Left lung (tissue), 10 donors: ENCODE measurements around the gene MREG. TPM values are rescaled to one million over a fixed set of nuclear protein-coding genes. Genes with fewer than 3 reads are reported as not detected.
A peak's percentile ranks its signal among the peaks of the same experiment; 100 is the strongest.
"Not testable (repeated sequence)": the region's sequence is repeated elsewhere in the genome, so short reads cannot be mapped to it uniquely, and the experiment has no call there.

Experiments used
- ATAC-seq: fragments of 200-7000 bp; cut with Tn5 transposase; one replicate; pipeline ENCODE4 v1.9.1; 2020; ENCODE audit warnings: moderate library complexity
- DNase-seq, 4 donors: peaks; one replicate each; pipeline ENCODE4 v3.0.0-alpha.2; 2013 to 2020
- H3K27ac ChIP-seq, 2 donors: fragments of 200-600 bp; sonication (generic) in 1 of 2; one replicate each; pipeline versions ENCODE4 v1.5.0 to v1.8.0; 2020 to 2021
- H3K27me3 ChIP-seq, 2 donors: fragments of 200-600 bp; sonication (generic) in 1 of 2; one replicate each; pipeline versions ENCODE4 v1.5.0 to v1.8.0; 2020 to 2021
- H3K36me3 ChIP-seq, 2 donors: fragments of 200-600 bp; sonication (generic) in 1 of 2; one replicate each; pipeline versions ENCODE4 v1.5.0 to v1.8.0; 2020 to 2021
- H3K4me1 ChIP-seq, 2 donors: fragments of 200-600 bp; one replicate each; pipeline ENCODE4 v1.8.0; 2021
- H3K4me3 ChIP-seq, 2 donors: fragments of 200-600 bp; sonication (generic) in 1 of 2; one replicate each; pipeline versions ENCODE4 v1.5.0 to v1.8.0; 2020 to 2021; ENCODE audit warnings: mild to moderate bottlenecking in 1 of 2
- H3K9me3 ChIP-seq, 2 donors: fragments of 200-600 bp; sonication (generic) in 1 of 2; one replicate each; pipeline versions ENCODE4 v1.5.0 to v1.8.0; 2020 to 2021
- intact Hi-C, 2 donors: fragments of 100-400 bp; cut with DNase I; formaldehyde crosslinking; loops; one replicate each; pipeline versions ENCODE4 v1.11.2 to v1.14.2; 2022
- polyA plus RNA-seq, 6 donors: library from polyadenylated mRNA; unstranded; fragments of 120-200 nt; gene quantifications; one replicate each; pipeline ENCODE4 v1.2.1, GENCODE V29; 2013; ENCODE audit not compliant: insufficient read length in 6 of 6
- total RNA-seq, 2 donors: library from RNA; stranded (reverse); fragmentation: NEBNext Ultra II Directional; extraction: Animal tissue kit (Norgen Biotek cat#: 25700); gene quantifications; one replicate each; pipeline ENCODE4 v1.2.1, GENCODE V29; 2021
- TF ChIP-seq, protein P1 (sequence below), 2 donors: fragments of 200-600 bp; sonication (generic) in 1 of 2; IDR thresholded peaks; one replicate each; pipeline versions ENCODE4 v1.5.0 to v1.8.0; 2021; ENCODE audit warnings: antibody characterized with exemption in 2 of 2
- donor health status: DM: no; HTN: yes; CAD: no.
- donor health status: DM: no; HTN: no; CAD: no.

Gene MREG
- total and polyA plus RNA-seq, 8 donors, result 12.0 to 17.1 (median 15.0) TPM

DNA sequence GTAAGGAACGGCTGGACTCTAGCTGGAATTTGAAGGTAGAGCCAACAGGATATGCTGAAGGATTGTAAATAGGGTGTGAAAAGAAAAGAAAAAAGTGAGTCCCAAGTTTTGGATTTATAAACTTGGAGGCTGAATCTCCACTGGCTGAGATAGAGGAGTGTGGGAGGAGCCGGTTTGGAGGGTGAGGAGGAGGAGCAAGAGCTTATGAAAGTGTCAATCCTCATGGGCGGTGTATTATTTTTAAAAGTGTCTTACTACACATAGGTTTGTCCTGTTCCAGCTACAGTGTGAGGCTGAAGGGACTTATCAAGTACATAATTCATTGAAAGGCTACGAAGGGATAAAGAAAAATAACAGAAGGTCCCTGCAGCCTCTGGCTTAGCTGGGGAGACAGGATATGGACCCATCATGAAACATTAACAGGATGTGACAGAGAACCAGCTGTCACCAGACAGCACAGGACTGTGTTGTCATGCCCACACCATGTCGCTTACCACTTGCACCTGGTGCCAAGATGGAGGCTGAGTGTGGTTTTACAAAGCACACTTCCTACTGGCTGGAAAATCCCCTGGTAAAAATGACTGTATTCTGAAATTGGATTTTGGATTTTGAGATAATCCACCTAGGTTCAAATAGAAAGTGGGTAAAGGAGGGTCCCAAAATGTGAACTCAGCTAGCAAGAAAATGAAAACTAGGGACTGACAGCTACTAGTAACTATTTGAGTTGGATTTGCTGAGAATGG, 2.5 kb upstream of the MREG start:
- no peak for ATAC-seq
- Histone ChIP-seq H3K9me3 (no peaks in the 10 kb centered on the region), H3K4me3 (no peak overlapping the region), H3K27ac (no peak overlapping the region), H3K27me3 (peaks cover 0 to 7% of the 10 kb centered on the region in 2 donors), H3K4me1 (peaks cover 4 to 21% of the 10 kb centered on the region in 2 donors), H3K36me3 (no peaks in the 10 kb centered on the region)
- DNase-seq, result no peak
- intact Hi-C loops, result no loop called here
- TF ChIP-seq, protein P1, sequence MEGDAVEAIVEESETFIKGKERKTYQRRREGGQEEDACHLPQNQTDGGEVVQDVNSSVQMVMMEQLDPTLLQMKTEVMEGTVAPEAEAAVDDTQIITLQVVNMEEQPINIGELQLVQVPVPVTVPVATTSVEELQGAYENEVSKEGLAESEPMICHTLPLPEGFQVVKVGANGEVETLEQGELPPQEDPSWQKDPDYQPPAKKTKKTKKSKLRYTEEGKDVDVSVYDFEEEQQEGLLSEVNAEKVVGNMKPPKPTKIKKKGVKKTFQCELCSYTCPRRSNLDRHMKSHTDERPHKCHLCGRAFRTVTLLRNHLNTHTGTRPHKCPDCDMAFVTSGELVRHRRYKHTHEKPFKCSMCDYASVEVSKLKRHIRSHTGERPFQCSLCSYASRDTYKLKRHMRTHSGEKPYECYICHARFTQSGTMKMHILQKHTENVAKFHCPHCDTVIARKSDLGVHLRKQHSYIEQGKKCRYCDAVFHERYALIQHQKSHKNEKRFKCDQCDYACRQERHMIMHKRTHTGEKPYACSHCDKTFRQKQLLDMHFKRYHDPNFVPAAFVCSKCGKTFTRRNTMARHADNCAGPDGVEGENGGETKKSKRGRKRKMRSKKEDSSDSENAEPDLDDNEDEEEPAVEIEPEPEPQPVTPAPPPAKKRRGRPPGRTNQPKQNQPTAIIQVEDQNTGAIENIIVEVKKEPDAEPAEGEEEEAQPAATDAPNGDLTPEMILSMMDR (IDR thresholded peaks at IDR 0.05), result no peak

DNA sequence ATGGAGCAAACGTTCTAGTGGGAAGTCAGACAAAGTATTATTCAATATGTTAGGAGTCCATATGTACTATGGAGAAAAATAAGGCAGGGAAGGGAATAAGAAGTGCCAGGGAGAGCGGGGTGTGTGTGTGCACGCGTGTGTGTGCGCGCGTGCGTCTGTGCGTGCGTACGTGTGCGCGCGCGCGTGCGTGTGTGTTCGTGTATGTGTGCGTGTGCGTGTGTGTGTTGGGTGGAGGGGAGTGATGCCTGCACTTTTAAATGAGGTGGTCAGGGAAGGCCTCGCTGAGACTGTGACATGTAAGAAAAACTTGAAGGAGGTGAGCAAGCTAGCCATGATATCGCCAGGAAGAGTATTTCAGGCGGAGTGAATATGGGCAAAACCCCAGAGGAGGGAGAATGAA, 1.6 kb upstream of the MREG start:
- Histone ChIP-seq H3K27ac (no peak overlapping the region), H3K27me3 (peaks cover 0 to 7% of the 10 kb centered on the region in 2 donors), H3K9me3 (no peaks in the 10 kb centered on the region), H3K4me1 (peaks cover 4 to 21% of the 10 kb centered on the region in 2 donors), H3K36me3 (no peaks in the 10 kb centered on the region), H3K4me3 (no peak overlapping the region)
- no peak for ATAC-seq
- no peak for DNase-seq
- intact Hi-C loops, result no loop called here
- TF ChIP-seq, protein P1 (IDR thresholded peaks at IDR 0.05), result no peak

DNA sequence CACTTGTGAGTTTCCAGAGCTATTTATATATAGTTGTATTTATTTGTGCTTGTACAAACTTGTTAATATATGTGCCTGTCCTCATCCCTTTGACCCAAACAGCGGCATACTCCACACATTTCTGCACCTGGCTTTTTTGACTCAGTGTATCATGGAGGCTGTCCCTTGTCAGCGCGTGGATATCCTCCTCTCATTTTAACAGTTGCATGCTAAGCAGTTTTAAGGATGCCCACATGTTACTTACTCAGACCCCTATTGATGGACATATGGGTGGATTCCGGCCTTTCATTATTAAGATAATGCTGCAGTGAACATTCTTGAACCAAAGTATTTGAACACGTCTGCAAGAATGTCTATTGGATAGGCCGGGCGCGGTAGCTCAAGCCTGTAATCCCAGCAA, 655 bp upstream of the MREG start:
- ATAC-seq, result no peak
- TF ChIP-seq, protein P1 (IDR thresholded peaks at IDR 0.05), result no peak
- DNase-seq, result no peak
- no peak overlapping the region for H3K27ac ChIP-seq
- H3K36me3 ChIP-seq, result no peaks in the 10 kb centered on the region
- intact Hi-C loops, result no loop called here
- no peaks in the 10 kb centered on the region for H3K9me3 ChIP-seq
- peaks cover 4 to 21% of the 10 kb centered on the region in 2 donors for H3K4me1 ChIP-seq
- H3K27me3 ChIP-seq, result peaks cover 0 to 7% of the 10 kb centered on the region in 2 donors
- no peak overlapping the region for H3K4me3 ChIP-seq

DNA sequence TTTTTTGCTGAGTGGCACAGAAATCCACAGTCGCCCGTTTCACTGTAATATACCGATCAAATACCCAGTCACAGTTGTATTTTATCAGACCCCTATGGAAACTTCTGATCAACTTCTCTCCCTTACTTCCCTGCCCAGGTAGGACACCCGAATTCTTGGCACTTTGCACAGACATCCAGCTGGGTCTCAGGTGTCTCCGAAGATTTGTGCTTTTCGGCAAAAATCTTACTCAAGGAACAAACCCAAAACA, 596 bp downstream of the MREG start:
- intact Hi-C loops, result no loop called here
- H3K9me3 ChIP-seq, result no peaks in the 10 kb centered on the region
- peaks cover 0 to 7% of the 10 kb centered on the region in 2 donors for H3K27me3 ChIP-seq
- ATAC-seq, result peak; percentile 12
- DNase-seq, result no peak
- H3K36me3 ChIP-seq, result no peaks in the 10 kb centered on the region
- peak overlapping the region; percentile 78 to 80 for H3K27ac ChIP-seq
- TF ChIP-seq, protein P1 (IDR thresholded peaks at IDR 0.05), result no peak
- H3K4me3 ChIP-seq, result peak overlapping the region; percentile 53 to 64
- peaks cover 4 to 21% of the 10 kb centered on the region in 2 donors for H3K4me1 ChIP-seq

DNA sequence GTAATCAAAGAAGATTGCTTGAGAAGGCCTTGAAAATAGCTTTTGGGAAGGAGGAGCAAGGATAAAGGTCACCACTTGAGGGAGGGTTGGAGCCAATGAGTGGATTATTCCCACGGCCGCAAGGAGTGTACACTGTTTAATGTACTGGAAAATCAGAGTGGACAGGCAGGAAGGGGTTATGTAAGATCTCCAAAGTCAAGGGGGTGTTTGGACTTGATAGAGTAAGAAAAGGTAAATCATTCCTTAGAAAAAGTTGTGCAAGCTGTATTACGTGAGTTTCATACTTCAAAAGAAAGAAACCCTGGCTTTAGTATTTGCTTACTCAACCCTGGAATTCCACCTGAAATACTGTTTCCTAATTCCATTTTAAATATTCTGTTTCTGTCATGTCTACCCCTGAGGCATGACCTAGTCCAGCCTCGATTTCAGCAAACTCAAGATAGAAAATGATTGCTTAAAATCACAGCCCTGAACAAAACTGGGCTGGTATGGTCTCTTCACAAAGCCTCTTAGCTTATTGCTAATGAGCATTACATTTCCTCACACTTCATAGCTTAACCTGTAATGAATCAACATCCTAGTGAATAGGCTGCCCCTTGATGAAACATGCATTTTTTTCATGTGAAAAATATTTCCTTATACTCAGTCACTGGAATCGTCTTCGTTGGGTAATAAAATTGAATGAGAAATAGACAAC, 1.1 kb downstream of the MREG start:
- intact Hi-C loops, result no loop called here
- Histone ChIP-seq H3K4me1 (peaks cover 4 to 21% of the 10 kb centered on the region in 2 donors), H3K9me3 (no peaks in the 10 kb centered on the region), H3K4me3 (peak overlapping the region; percentile 53 to 64), H3K36me3 (no peaks in the 10 kb centered on the region), H3K27me3 (peaks cover 0 to 7% of the 10 kb centered on the region in 2 donors), H3K27ac (peak overlapping the region; percentile 78 to 80)
- peak in 2 of 4 donors; percentile 27 to 68 for DNase-seq
- TF ChIP-seq, protein P1 (IDR thresholded peaks at IDR 0.05), result no peak
- peak; percentile 79 for ATAC-seq

DNA sequence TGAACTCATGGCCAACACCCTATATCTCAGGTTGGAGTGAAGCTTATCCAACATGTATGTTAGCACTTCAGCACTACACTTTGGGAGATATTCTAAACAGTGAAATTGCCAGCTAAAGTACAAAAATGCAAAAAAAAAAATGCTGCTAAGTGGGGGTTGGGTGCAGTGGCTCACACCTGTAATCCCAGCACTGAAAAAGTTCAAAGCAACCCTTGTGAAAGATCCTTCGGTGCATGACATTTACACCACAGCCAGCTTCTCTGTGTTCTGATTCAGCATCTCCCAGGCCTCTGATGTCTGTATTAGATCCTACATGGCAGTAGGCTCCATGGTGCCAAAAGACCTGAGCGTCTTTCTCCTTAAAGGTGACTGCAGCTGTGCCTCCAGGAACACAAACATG, 4.1 kb downstream of the MREG start:
- H3K9me3 ChIP-seq, H3K27ac ChIP-seq, intact Hi-C loops, H3K4me3 ChIP-seq, H3K36me3 ChIP-seq, ATAC-seq, DNase-seq, H3K27me3 ChIP-seq: not testable (repeated sequence)
- peaks cover 4 to 46% of the 10 kb centered on the region in 2 donors for H3K4me1 ChIP-seq
